ENCODE data around the gene CRIM1. TPM values are rescaled to one million over a fixed set of nuclear protein-coding genes. Genes with fewer than 3 reads are reported as not detected.

Gene CRIM1
- total RNA-seq, 1 donor from 2014 or later: 790 TPM

GRCh38 chr2:36572719-36573059 is 217.1 kb downstream of the CRIM1 start:
- no peak for DNase-seq (ENCODE audit: low read depth, low spot score)

DNA sequence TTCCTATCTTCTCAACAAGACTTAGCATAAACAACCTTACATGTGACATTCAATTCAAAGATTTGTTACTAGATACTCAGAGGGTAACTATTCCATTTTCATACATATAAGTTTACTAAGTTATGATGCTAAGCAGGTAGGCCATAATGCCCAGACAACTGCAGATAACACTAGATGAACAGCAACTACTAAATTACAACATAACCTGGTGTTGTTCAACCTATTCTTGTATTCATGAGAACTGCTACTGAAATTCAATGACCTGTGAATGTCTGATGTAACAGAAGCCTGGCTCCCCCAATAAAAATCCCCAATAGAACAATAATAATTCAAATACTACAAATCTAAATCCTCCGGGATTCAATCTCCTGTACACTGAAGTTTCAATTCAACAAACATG is 217.6 kb downstream of the CRIM1 start:
- no peak for DNase-seq (ENCODE audit: low read depth, low spot score)

DNA sequence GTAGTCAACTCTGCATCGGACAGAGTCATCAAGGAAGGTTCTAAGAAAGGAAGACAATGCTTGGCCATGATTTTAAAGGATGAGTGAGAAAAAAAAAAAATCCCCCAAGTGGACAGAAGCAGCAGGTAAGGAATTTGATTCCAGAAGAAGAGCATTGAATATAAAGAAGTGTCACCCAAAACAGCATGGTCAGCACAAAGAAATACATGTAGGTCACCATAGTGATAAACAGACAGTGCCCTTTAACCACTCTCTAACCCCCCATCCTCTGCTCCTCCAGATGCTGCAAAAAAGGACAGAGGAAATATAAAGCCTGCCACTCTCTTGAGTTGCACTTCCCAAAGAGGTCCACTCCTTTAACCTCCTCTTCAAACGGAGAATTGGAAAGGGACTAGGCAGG is 219.0 kb downstream of the CRIM1 start:
- DNase-seq (ENCODE audit: low read depth, low spot score): no peak

DNA sequence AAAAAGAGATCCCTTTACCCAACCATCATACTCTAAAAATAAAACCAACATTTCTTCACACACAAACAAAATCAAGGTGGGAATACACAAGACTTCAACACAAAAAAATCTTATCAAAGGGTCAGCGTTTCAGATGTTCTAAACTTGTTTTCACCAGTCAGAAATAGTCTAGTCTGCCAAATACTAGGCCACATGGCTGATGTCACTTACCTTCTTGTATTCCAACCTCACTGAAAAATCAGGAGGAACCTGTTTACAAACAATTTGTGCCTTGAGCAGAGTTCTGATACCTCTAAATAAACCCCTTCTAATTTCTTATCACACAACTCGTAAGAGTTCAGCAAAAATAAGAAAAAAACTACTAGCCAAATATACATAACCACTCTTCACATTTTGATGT is 222.3 kb downstream of the CRIM1 start:
- no peak for DNase-seq (ENCODE audit: low read depth, low spot score)

- no peak for DNase-seq (ENCODE audit: low read depth, low spot score)
Observed at GRCh38 chr2:36578343-36579296, 223.0 kb downstream of the CRIM1 start.

DNA sequence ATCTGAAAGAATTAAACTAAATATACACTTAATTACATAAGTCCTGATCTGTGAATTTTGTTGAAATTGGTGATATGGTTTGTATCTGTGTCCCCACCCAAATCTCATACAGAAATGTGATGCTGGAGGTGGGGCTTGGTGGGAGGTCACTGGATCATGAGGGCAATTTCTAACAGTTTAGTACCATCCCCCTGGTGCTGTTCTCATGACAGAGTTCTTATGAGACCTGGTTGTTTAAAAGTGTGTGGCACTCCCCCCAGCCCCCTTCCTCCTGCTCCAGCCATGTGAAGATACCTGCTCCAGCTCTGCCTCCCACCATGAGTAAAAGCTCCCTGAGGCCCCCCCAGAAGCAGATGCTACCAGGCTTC is 223.7 kb downstream of the CRIM1 start:
- DNase-seq (ENCODE audit: low read depth, low spot score): no peak

GRCh38 chr2:36582538-36582937 is 227.0 kb downstream of the CRIM1 start:
- no peak for DNase-seq (ENCODE audit: low read depth, low spot score)

- DNase-seq (ENCODE audit: low read depth, low spot score): no peak
Observed at GRCh38 chr2:36582951-36583350, 227.4 kb downstream of the CRIM1 start.

DNA sequence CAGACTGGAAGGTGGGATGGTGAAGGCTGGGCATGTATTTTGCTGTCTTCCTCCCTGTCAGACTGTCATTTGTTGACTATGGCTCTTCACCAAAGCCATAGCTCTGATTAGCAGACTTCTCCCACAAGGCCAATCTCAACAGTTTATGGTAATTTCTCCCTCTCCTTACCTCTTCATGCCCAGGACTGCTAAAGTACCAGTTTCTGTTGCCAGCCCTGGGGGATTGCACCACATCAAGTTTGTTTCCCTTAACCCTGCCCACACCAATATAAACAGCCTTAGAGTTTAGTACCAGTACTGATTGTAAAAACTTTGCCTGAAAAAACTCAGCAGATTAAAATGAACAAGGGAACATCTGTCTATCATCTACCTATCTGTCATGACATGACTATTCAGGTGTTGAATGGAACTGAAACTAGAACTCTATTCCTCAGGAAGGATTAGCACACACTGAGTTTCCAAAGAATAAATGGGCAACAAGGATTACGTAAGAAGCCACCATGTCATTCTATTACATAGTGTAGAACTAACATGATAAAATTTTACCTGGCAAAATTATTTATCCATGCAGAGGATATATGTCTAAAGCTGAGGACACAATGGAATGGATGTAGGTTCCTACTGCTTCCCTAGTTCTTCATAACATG is 228.7 kb downstream of the CRIM1 start:
- no peak for DNase-seq (ENCODE audit: low read depth, low spot score)

GRCh38 chr2:36586672-36587071 is 231.1 kb downstream of the CRIM1 start:
- DNase-seq (ENCODE audit: low read depth, low spot score): no peak

DNA sequence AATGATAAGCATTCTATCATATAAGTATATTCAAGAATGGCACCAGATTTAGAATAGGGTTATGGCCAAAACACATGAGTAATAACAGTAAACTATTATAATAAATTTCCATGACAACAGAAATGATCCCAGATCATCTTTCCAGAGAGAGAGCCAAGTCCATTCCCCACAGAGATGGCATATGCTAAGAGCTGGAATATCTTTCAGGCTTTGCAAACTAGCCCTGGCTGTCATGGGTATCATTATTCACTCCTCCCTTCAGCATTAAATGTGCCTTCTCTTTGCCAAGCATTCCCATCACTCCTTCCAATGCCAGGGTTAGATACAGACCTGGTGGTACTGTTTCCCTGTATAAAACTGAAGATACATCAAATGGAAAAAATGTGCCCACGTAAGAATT is 231.5 kb downstream of the CRIM1 start:
- DNase-seq (ENCODE audit: low read depth, low spot score): no peak

DNA sequence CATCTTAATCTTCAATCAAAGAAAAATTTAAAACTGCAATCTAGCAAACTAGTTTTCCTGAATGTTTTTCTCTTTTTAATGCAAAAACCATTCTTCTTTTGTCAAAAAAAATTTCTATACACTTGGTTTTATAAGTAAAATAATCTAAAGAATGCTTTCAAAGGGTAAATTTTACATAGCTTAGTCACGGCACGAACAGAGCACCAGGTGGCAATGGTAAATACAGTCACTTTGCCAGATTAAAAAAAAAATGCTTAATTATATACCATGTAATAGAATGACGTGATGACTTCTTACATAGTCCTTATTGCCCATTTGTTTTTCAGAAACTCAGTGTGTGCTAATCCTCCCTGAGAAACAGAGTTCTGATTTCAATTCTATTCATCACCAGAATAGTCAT is 232.0 kb downstream of the CRIM1 start:
- DNase-seq (ENCODE audit: low read depth, low spot score): no peak

- no peak for DNase-seq (ENCODE audit: low read depth, low spot score)
Observed at GRCh38 chr2:36589230-36589630, 233.7 kb downstream of the CRIM1 start.

DNA sequence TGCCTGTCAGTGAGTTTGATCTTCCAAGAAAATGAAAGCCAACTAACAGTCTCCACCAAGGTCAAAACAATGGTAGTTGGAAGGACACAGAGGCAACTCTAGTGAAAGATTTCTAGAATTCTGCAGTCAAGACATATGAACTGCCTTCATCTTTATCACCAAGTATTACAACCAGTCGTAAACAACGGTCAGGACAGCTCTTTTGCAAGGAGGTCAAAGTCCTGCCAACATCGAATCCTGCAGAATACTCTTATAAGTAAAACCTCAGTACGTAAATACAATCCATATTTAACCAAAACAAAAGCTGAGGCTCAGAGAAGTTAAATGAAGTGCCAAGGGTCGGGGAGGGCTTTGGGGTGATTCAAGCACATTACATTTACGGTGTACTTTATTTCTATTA is 239.3 kb downstream of the CRIM1 start:
- DNase-seq (ENCODE audit: low read depth, low spot score): no peak

DNA sequence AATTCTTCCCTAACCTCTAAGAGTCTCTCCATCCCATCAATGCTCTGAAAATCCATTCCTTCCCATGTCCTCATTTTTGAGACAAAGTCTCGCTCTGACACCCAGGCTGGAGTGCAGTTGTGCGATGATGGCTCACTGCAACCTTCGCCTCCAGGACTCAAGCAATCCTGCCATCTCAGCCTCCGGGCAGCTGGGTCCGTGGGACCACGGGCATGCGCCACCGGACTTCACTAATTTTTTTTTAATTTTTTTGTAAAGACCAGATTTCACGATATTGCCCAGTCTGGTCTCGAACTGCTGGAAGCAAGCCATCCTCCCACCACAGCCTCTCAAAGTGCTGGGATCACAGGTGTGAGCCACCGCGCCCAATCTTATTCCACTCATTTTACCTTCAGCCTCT is 240.8 kb downstream of the CRIM1 start:
- no peak for DNase-seq (ENCODE audit: low read depth, low spot score)

GRCh38 chr2:36597003-36597531 is 241.5 kb downstream of the CRIM1 start:
- no peak for DNase-seq (ENCODE audit: low read depth, low spot score)

DNA sequence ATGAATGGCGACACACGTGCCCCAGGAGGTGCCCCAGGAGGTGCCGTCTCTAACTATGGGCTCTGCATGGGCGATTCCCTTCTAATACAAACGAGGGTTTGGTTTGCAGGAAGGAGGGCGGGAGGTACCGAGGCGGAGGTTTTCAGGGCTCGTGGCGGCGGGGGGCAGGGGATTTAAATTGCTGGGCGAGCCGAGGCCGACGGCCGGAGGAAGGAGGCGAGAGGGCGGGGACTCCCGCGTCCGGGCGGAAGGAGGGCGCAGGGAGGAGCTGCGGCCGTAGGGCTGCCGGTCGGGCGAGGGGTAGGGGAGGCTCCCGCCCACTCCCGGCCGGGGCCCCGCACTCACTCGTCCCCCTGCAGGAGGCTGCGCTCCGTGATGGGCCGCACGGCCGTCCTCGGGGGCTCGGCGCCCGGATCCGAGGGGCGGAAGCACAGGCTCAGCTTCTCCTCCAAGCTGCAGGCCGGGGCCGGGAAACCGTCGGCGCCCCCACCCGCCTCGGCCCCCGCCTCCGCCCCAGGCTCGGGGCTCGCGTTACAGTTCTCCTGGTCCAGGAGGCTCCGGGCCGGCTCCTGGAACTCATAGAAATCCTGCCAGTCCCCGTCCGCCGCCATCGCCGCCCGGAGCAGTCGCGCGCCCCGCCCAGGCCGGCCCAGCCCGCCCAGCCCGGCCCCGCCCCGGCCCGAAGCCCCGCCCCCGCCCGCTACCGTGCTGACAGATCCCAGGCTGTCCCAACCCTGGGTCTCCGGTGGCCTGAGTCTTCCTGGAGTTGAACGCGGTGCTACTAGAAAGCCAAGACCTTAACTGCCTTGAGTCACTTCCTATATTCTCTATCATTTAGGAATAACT is 242.2 kb downstream of the CRIM1 start, which contains the start of gene FEZ2:
TSS of gene FEZ2 (minus strand) at position 637 of the 846 bp plus-strand sequence. CDS start at position 611, 26 bp downstream.
- DNase-seq (ENCODE audit: low read depth, low spot score): peak; percentile 26

Measured in pulmonary artery endothelial cell (primary cell).